Measurements from ENCODE around the gene MPC2.

MPC2 gene

GRCh38 chr1:167955915-167956314 lies 19.0 kb upstream of the MPC2 start:
- Histone ChIP-seq H3K4me2 (ENCODE audit: insufficient read depth, low read length) (no peak overlapping the region), H3K27ac (ENCODE audit: low read length) (no peak overlapping the region), H2AFZ (ENCODE audit: low read depth, low read length) (no peak overlapping the region), H3K27me3 (ENCODE audit: insufficient read depth, low read length, poor library complexity) (no peaks in the 10 kb centered on the region), H3K79me2 (ENCODE audit: insufficient read depth, low read length) (peaks cover 36% of the 10 kb centered on the region), H4K20me1 (ENCODE audit: insufficient read depth, low read length) (no peaks in the 10 kb centered on the region), H3K4me1 (ENCODE audit: insufficient read depth, low read length) (no peaks in the 10 kb centered on the region), H3K36me3 (ENCODE audit: insufficient read depth, low read length) (peaks cover 36% of the 10 kb centered on the region), H3K4me3 (ENCODE audit: low read depth in 1 of 2, low read length in 2 of 2) (no peak overlapping the region), H3K9ac (ENCODE audit: low read depth, low read length) (no peak overlapping the region), H3K9me3 (ENCODE audit: insufficient read depth, low read length, severe bottlenecking) (no peaks in the 10 kb centered on the region)
- no peak for DNase-seq
- ATAC-seq (ENCODE audit: insufficient read depth, low read depth) = no peak
- TF ChIP-seq EZH2 (IDR thresholded peaks at IDR 0.05; ENCODE audit: borderline replicate concordance, low read depth, low read length, severe bottlenecking) = no peak
- TF ChIP-seq CTCF (IDR thresholded peaks at IDR 0.05; ENCODE audit: borderline replicate concordance, extremely low read depth, low read length, poor library complexity, severe bottlenecking) = no peak

GRCh38 chr1:167950569-167950968 lies 13.7 kb upstream of the MPC2 start:
- H4K20me1 ChIP-seq (ENCODE audit: insufficient read depth, low read length) = no peaks in the 10 kb centered on the region
- H3K79me2 ChIP-seq (ENCODE audit: insufficient read depth, low read length) = peaks cover 60% of the 10 kb centered on the region
- ATAC-seq (ENCODE audit: insufficient read depth, low read depth) (no peak), DNase-seq (no peak)
- no peak overlapping the region for H3K4me3 ChIP-seq (ENCODE audit: low read depth in 1 of 2, low read length in 2 of 2)
- no peak overlapping the region for H3K27ac ChIP-seq (ENCODE audit: low read length)
- H3K27me3 ChIP-seq (ENCODE audit: insufficient read depth, low read length, poor library complexity) = no peaks in the 10 kb centered on the region
- TF ChIP-seq EZH2 (IDR thresholded peaks at IDR 0.05; ENCODE audit: borderline replicate concordance, low read depth, low read length, severe bottlenecking) (no peak), CTCF (IDR thresholded peaks at IDR 0.05; ENCODE audit: borderline replicate concordance, extremely low read depth, low read length, poor library complexity, severe bottlenecking) (no peak)
- no peaks in the 10 kb centered on the region for H3K9me3 ChIP-seq (ENCODE audit: insufficient read depth, low read length, severe bottlenecking)
- H3K4me1 ChIP-seq (ENCODE audit: insufficient read depth, low read length) = no peaks in the 10 kb centered on the region
- H3K9ac ChIP-seq (ENCODE audit: low read depth, low read length) = no peak overlapping the region
- no peak overlapping the region for H2AFZ ChIP-seq (ENCODE audit: low read depth, low read length)
- H3K4me2 ChIP-seq (ENCODE audit: insufficient read depth, low read length) = no peak overlapping the region
- H3K36me3 ChIP-seq (ENCODE audit: insufficient read depth, low read length) = peaks cover 36% of the 10 kb centered on the region

GRCh38 chr1:167949785-167950184 lies 12.9 kb upstream of the MPC2 start:
- H3K9me3 ChIP-seq (ENCODE audit: insufficient read depth, low read length, severe bottlenecking) = no peaks in the 10 kb centered on the region

More at GRCh38 chr1:167949785-167950184, 12.9 kb upstream of the MPC2 start:
- Histone ChIP-seq H2AFZ (ENCODE audit: low read depth, low read length) (no peak overlapping the region), H3K27me3 (ENCODE audit: insufficient read depth, low read length, poor library complexity) (no peaks in the 10 kb centered on the region), H3K36me3 (ENCODE audit: insufficient read depth, low read length) (peaks cover 28% of the 10 kb centered on the region), H3K79me2 (ENCODE audit: insufficient read depth, low read length) (peaks cover 62% of the 10 kb centered on the region), H3K9ac (ENCODE audit: low read depth, low read length) (no peak overlapping the region), H3K4me3 (ENCODE audit: low read depth in 1 of 2, low read length in 2 of 2) (no peak overlapping the region), H4K20me1 (ENCODE audit: insufficient read depth, low read length) (no peaks in the 10 kb centered on the region), H3K27ac (ENCODE audit: low read length) (no peak overlapping the region), H3K4me2 (ENCODE audit: insufficient read depth, low read length) (no peak overlapping the region), H3K4me1 (ENCODE audit: insufficient read depth, low read length) (no peaks in the 10 kb centered on the region)
- no peak for TF ChIP-seq CTCF (IDR thresholded peaks at IDR 0.05; ENCODE audit: borderline replicate concordance, extremely low read depth, low read length, poor library complexity, severe bottlenecking)
- TF ChIP-seq EZH2 (IDR thresholded peaks at IDR 0.05; ENCODE audit: borderline replicate concordance, low read depth, low read length, severe bottlenecking) = no peak
- no peak for DNase-seq
- ATAC-seq (ENCODE audit: insufficient read depth, low read depth) = no peak

Measured in DND-41 (cell line).